PC-9 (cell line): ENCODE data around the gene HOXA2. TPM values are rescaled to one million over a fixed set of nuclear protein-coding genes. Genes with fewer than 3 reads are reported as not detected.

ENCODE experiments used
- BruUV-seq: library from RNA; stranded (reverse); fragments of 400-500 nt; replicated peaks from 2 replicates; lab custom pipeline; 2021; lab: Mats Ljungman, UMichigan
- CTCF ChIA-PET: fragments of 300-600 bp; sonication (Branson Sonifier 250); formaldehyde crosslinking; loops from one replicate; lab custom pipeline; 2022; ENCODE audit warnings: antibody characterized with exemption; lab: Charles Lee
- POLR2A ChIA-PET: fragments of 300-600 bp; sonication (Branson Sonifier 250); formaldehyde crosslinking; loops from one replicate; lab custom pipeline; 2022; ENCODE audit warnings: antibody characterized with exemption; ENCODE audit not compliant: unreplicated experiment; lab: Charles Lee
- DNase-seq, 2 experiments: peaks; one replicate each; pipeline versions ENCODE4 v3.0.0 to v3.0.0-alpha.2; 2015 to 2022; ENCODE audit warnings: mixed read lengths in 1 of 2
- H2AFZ ChIP-seq: fragments of 200-600 bp; sonication (generic); 2 replicates; pipeline ENCODE4 v1.8.1; 2017; ENCODE audit warnings: antibody characterized with exemption
- H3F3A ChIP-seq: fragments of 200-600 bp; sonication (generic); 2 replicates; pipeline ENCODE4 v1.8.1; 2017; ENCODE audit warnings: antibody characterized with exemption, mild to moderate bottlenecking, low read depth; ENCODE audit not compliant: insufficient read depth
- H3K27ac ChIP-seq: fragments of 200-600 bp; sonication (generic); 2 replicates; pipeline ENCODE4 v1.6.1; 2016; ENCODE audit warnings: mixed run types
- H3K27me3 ChIP-seq: fragments of 200-600 bp; sonication (generic); 2 replicates; pipeline ENCODE4 v1.6.1; 2016; ENCODE audit warnings: low read depth, mixed run types; ENCODE audit not compliant: insufficient read depth
- H3K36me3 ChIP-seq: fragments of 200-600 bp; sonication (generic); 2 replicates; pipeline ENCODE4 v1.6.1; 2016; ENCODE audit warnings: low read depth, mixed run types
- H3K4me1 ChIP-seq: fragments of 200-600 bp; sonication (generic); replicated peaks from 2 replicates; pipeline ENCODE4 v1.6.1; 2016; ENCODE audit warnings: mixed run types; ENCODE audit not compliant: insufficient read depth
- H3K4me2 ChIP-seq: fragments of 200-600 bp; sonication (generic); 2 replicates; pipeline ENCODE4 v1.6.1; 2017; ENCODE audit warnings: mixed run types
- H3K4me3 ChIP-seq: fragments of 200-600 bp; sonication (generic); 2 replicates; pipeline ENCODE4 v1.6.1; 2016; ENCODE audit warnings: mixed run types
- H3K79me2 ChIP-seq: fragments of 200-600 bp; sonication (generic); 2 replicates; pipeline ENCODE4 v1.6.1; 2017; ENCODE audit warnings: low read depth, mixed run types
- H3K9me2 ChIP-seq: fragments of 200-600 bp; sonication (generic); 2 replicates; pipeline ENCODE4 v1.8.1; 2017; ENCODE audit warnings: mild to moderate bottlenecking; ENCODE audit not compliant: insufficient read depth
- H3K9me3 ChIP-seq: fragments of 200-600 bp; sonication (generic); 2 replicates; pipeline ENCODE4 v1.8.1; 2016; ENCODE audit warnings: low read depth; ENCODE audit not compliant: insufficient read depth
- H4K20me1 ChIP-seq: fragments of 200-600 bp; sonication (generic); 2 replicates; pipeline ENCODE4 v1.8.1; 2017; ENCODE audit not compliant: insufficient read depth
- CTCF ChIP-seq: fragments of 200-600 bp; sonication (generic); conservative IDR thresholded peaks from 2 replicates; pipeline ENCODE4 v1.6.1; 2017; ENCODE audit warnings: mixed run types, antibody characterized with exemption, mild to moderate bottlenecking, moderate library complexity
- EZH2 ChIP-seq: fragments of 200-600 bp; sonication (generic); IDR thresholded peaks from 2 replicates; pipeline ENCODE4 v1.8.0; 2017; ENCODE audit warnings: antibody characterized with exemption, low read depth
- intact Hi-C: fragments of 100-400 bp; cut with micrococcal nuclease; formaldehyde crosslinking; loops from one replicate; pipeline ENCODE4 v1.10.0; 2022; ENCODE audit not compliant: unreplicated experiment
- total RNA-seq: library from RNA; stranded (reverse); gene quantifications from 2 replicates; pipeline ENCODE4 v1.2.3, GENCODE V29; 2021

The HOXA2 gene
- total RNA-seq, 1 experiment from 2014 or later: 6.1 TPM

- no peak overlapping the region for H3K4me3 ChIP-seq
- ChIA-PET CTCF (interaction anchor here (0.6 kb wide), 1 partner anchor 133 kb away, joined by 3 read pairs; the partner anchor contains the start of gene HOXA11), POLR2A (no interaction called here)
- peaks cover 30% of the 10 kb centered on the region for H3K4me1 ChIP-seq
- H3F3A ChIP-seq: peaks cover 17% of the 10 kb centered on the region
- BruUV-seq: no TSS peak
- intact Hi-C loops: no loop called here
- H3K79me2 ChIP-seq: no peaks in the 10 kb centered on the region
- H3K9me2 ChIP-seq: no peaks in the 10 kb centered on the region
- DNase-seq: no peak
- no peaks in the 10 kb centered on the region for H3K9me3 ChIP-seq
- no peaks in the 10 kb centered on the region for H3K27me3 ChIP-seq
- H4K20me1 ChIP-seq: no peaks in the 10 kb centered on the region
- H3K4me2 ChIP-seq: no peak overlapping the region
- no peak for TF ChIP-seq EZH2
- TF ChIP-seq CTCF: no peak
- no peaks in the 10 kb centered on the region for H3K36me3 ChIP-seq
- no peak overlapping the region for H2AFZ ChIP-seq
- no peak overlapping the region for H3K27ac ChIP-seq
Observed at GRCh38 chr7:27051451-27051850, 51.0 kb downstream of the HOXA2 start.

Other genes with a start within 250 kb of the HOXA2 start
- 59.2 and 74.9 TPM in 2 replicates for gene SKAP2, start 238.1 kb downstream of the HOXA2 start, total RNA-seq
- 2.0 and 2.2 TPM in 2 replicates for gene HOXA1, start 6.7 kb downstream of the HOXA2 start, total RNA-seq
- gene HOXA4, start 28.1 kb upstream of the HOXA2 start, total RNA-seq: not detected in 2 replicates
- 0.63 and 1.0 TPM in 2 replicates for gene HOXA5, start 41.0 kb upstream of the HOXA2 start, total RNA-seq
- 0.65 and 1.2 TPM in 2 replicates for gene HOXA6, start 45.1 kb upstream of the HOXA2 start, total RNA-seq
- 50.5 and 53.1 TPM in 2 replicates for gene HOXA3, start 49.9 kb upstream of the HOXA2 start, total RNA-seq
- not detected in 2 replicates for gene HOXA7, start 54.0 kb upstream of the HOXA2 start, total RNA-seq
- 1.9 and 2.5 TPM in 2 replicates for gene HOXA9, start 62.9 kb upstream of the HOXA2 start, total RNA-seq
- gene HOXA10, start 71.6 kb upstream of the HOXA2 start, total RNA-seq: not detected in 2 replicates
- gene HOXA11, start 82.5 kb upstream of the HOXA2 start, total RNA-seq: 0.26 and 0.43 TPM in 2 replicates
- 0.35 and 0.40 TPM in 2 replicates for gene HOXA13, start 97.4 kb upstream of the HOXA2 start, total RNA-seq
- not detected in 2 replicates for gene EVX1, start 140.1 kb upstream of the HOXA2 start, total RNA-seq